AG04450 (cell line): ENCODE results near the gene TIAL1. TPM values are rescaled to one million over a fixed set of nuclear protein-coding genes. Genes with fewer than 3 reads are reported as not detected.

Experiments
- CTCF ChIA-PET: fragments of 300-600, 350-600 bp; formaldehyde crosslinking; extraction: SDS; loops from one replicate; lab custom pipeline; 2022; ENCODE audit warnings: antibody characterized with exemption, inconsistent platforms; lab: Charles Lee
- POLR2A ChIA-PET: fragments of 350-600 bp; formaldehyde crosslinking; extraction: SDS; loops from one replicate; lab custom pipeline; 2021; ENCODE audit warnings: antibody characterized with exemption, inconsistent platforms; lab: Yijun Ruan, JAX
- DNase-seq: peaks from one replicate; pipeline ENCODE4 v3.0.0-alpha.2; 2011; ENCODE audit warnings: low read depth, low spot score
- H3K27ac ChIP-seq: one replicate; pipeline ENCODE4 v1.5.1; 2012; ENCODE audit warnings: low read depth, low read length, control low read depth
- H3K27me3 ChIP-seq: one replicate; pipeline ENCODE4 v1.6.0; 2012; ENCODE audit warnings: low read length; ENCODE audit not compliant: control insufficient read depth, insufficient read depth
- H3K4me3 ChIP-seq: 2 replicates; pipeline ENCODE4 v1.5.1; 2011; ENCODE audit warnings: mild to moderate bottlenecking, low read depth, low read length, control low read depth
- H3K9me3 ChIP-seq: 2 replicates; pipeline ENCODE4 v1.5.1; 2012; ENCODE audit warnings: low read length; ENCODE audit not compliant: control insufficient read depth, insufficient read depth
- CTCF ChIP-seq: IDR thresholded peaks from 2 replicates; pipeline ENCODE4 v1.5.1; 2011; ENCODE audit warnings: low read depth, low read length, control low read depth, inconsistent platforms
- polyA plus RNA-seq: library from polyadenylated mRNA; depleted of rRNA; stranded (reverse); fragments of >200 nt; gene quantifications from 2 replicates; pipeline ENCODE4 v1.2.3, GENCODE V29; 2011

Gene TIAL1
- polyA plus RNA-seq, 1 experiment: 113 TPM

- H3K9me3 ChIP-seq: peaks cover 8% of the 10 kb centered on the region
- no peak for TF ChIP-seq CTCF
- H3K27ac ChIP-seq: no peak overlapping the region
- POLR2A ChIA-PET: no interaction called here
- DNase-seq: no peak
- H3K4me3 ChIP-seq: no peak overlapping the region
- no peaks in the 10 kb centered on the region for H3K27me3 ChIP-seq
- CTCF ChIA-PET: interaction anchor here (0.6 to 1.0 kb wide), 2 partner anchors 21 to 24 kb away, joined by 3 to 6 read pairs; no protein-coding TSS in a partner anchor
These were observed 45.9 kb upstream of the TIAL1 start for GRCh38 chr10:119642556-119643111.

GRCh38 chr10:119640875-119641526 is 44.2 kb upstream of the TIAL1 start:
- ChIA-PET POLR2A (no interaction called here), CTCF (interaction anchor here (1.6 kb wide), 1 partner anchor 218 kb away, joined by 5 read pairs; no protein-coding TSS in a partner anchor)
- Histone ChIP-seq H3K27me3 (no peaks in the 10 kb centered on the region), H3K27ac (no peak overlapping the region), H3K4me3 (no peak overlapping the region), H3K9me3 (peaks cover 8% of the 10 kb centered on the region)
- TF ChIP-seq CTCF: no peak
- no peak for DNase-seq

- DNase-seq: no peak
- Histone ChIP-seq H3K4me3 (no peak overlapping the region), H3K27ac (no peak overlapping the region), H3K27me3 (no peaks in the 10 kb centered on the region), H3K9me3 (peaks cover 5% of the 10 kb centered on the region)
- ChIA-PET CTCF (interaction anchor here (0.7 to 1.6 kb wide), 2 partner anchors 42 to 219 kb away, joined by 5 to 9 read pairs; no protein-coding TSS in a partner anchor), POLR2A (no interaction called here)
- TF ChIP-seq CTCF: no peak
These were observed 43.6 kb upstream of the TIAL1 start for GRCh38 chr10:119640384-119640783.

GRCh38 chr10:119638982-119639381 is 42.2 kb upstream of the TIAL1 start:
- Histone ChIP-seq H3K27me3 (no peaks in the 10 kb centered on the region), H3K4me3 (no peak overlapping the region), H3K9me3 (no peaks in the 10 kb centered on the region), H3K27ac (no peak overlapping the region)
- ChIA-PET POLR2A (no interaction called here), CTCF (interaction anchor here (1.0 kb wide), 1 partner anchor 221 kb away, joined by 3 read pairs; no protein-coding TSS in a partner anchor)
- TF ChIP-seq CTCF: no peak
- no peak for DNase-seq

- ChIA-PET CTCF (no interaction called here), POLR2A (no interaction called here)
- H3K27ac ChIP-seq: no peak overlapping the region
- DNase-seq: no peak
- H3K9me3 ChIP-seq: no peaks in the 10 kb centered on the region
- no peak overlapping the region for H3K4me3 ChIP-seq
- H3K27me3 ChIP-seq: no peaks in the 10 kb centered on the region
- no peak for TF ChIP-seq CTCF
These were observed 40.9 kb upstream of the TIAL1 start for GRCh38 chr10:119637631-119638030.
